GM23338 (cell line): ENCODE results near the gene RPN1. TPM values are rescaled to one million over a fixed set of nuclear protein-coding genes. Genes with fewer than 3 reads are reported as not detected.

Experiments
- ATAC-seq: fragments of 200-7000 bp; cut with Tn5 transposase; 3 replicates; pipeline ENCODE4 v1.9.1; 2020
- DNase-seq: peaks from one replicate; pipeline ENCODE4 v3.0.0-alpha.2; 2015; ENCODE audit warnings: low spot score
- H2AFZ ChIP-seq: fragments of 200-600 bp; sonication (generic); 2 replicates; pipeline ENCODE4 v1.8.0; 2016; ENCODE audit warnings: antibody characterized with exemption, mild to moderate bottlenecking, moderate library complexity
- H3F3A ChIP-seq: fragments of 200-600 bp; sonication (generic); replicated peaks from 2 replicates; pipeline ENCODE4 v1.8.0; 2017; ENCODE audit warnings: antibody characterized with exemption, mixed run types, low read depth
- H3K27ac ChIP-seq: fragments of 200-600 bp; sonication (generic); 2 replicates; pipeline ENCODE4 v1.6.1; 2016; ENCODE audit warnings: low read depth
- H3K27me3 ChIP-seq: fragments of 200-600 bp; sonication (generic); 2 replicates; pipeline ENCODE4 v1.8.0; 2016; ENCODE audit warnings: mild to moderate bottlenecking, mixed run types, moderate library complexity; ENCODE audit not compliant: insufficient read depth
- H3K36me3 ChIP-seq: fragments of 200-600 bp; sonication (generic); 2 replicates; pipeline ENCODE4 v1.8.0; 2016; ENCODE audit warnings: mild to moderate bottlenecking; ENCODE audit not compliant: insufficient read depth
- H3K4me1 ChIP-seq: fragments of 200-600 bp; sonication (generic); 2 replicates; pipeline ENCODE4 v1.8.0; 2016; ENCODE audit warnings: mild to moderate bottlenecking, moderate library complexity; ENCODE audit not compliant: insufficient read depth
- H3K4me2 ChIP-seq: fragments of 200-600 bp; sonication (generic); 2 replicates; pipeline ENCODE4 v1.7.1; 2017; ENCODE audit warnings: mixed run types
- H3K4me3 ChIP-seq: fragments of 200-600 bp; sonication (generic); 2 replicates; pipeline ENCODE4 v1.6.1; 2016; ENCODE audit warnings: mixed run types
- H3K79me2 ChIP-seq: fragments of 200-600 bp; sonication (generic); replicated peaks from 2 replicates; pipeline ENCODE4 v1.8.0; 2017; ENCODE audit warnings: mild to moderate bottlenecking; ENCODE audit not compliant: insufficient read depth
- H3K9me2 ChIP-seq: fragments of 200-600 bp; sonication (generic); 2 replicates; pipeline ENCODE4 v1.8.0; 2017; ENCODE audit not compliant: insufficient read depth
- H4K20me1 ChIP-seq: fragments of 200-600 bp; sonication (generic); replicated peaks from 2 replicates; pipeline ENCODE4 v1.8.0; 2017; ENCODE audit warnings: mild to moderate bottlenecking; ENCODE audit not compliant: insufficient read depth
- H3K27ac Mint-ChIP-seq: 2 replicates; pipeline ENCODE4 v1.8.0; 2020; ENCODE audit warnings: inconsistent platforms, mild to moderate bottlenecking, moderate library complexity, mixed read lengths
- H3K27me3 Mint-ChIP-seq: 3 replicates; pipeline ENCODE4 v1.8.0; 2022; ENCODE audit warnings: low read depth, mild to moderate bottlenecking, moderate library complexity, mixed read lengths, inconsistent platforms; ENCODE audit not compliant: insufficient read depth, poor library complexity
- H3K36me3 Mint-ChIP-seq: 3 replicates; pipeline ENCODE4 v1.8.0; 2021; ENCODE audit warnings: low read depth, mild to moderate bottlenecking, inconsistent platforms, moderate library complexity, mixed read lengths
- H3K4me1 Mint-ChIP-seq: 3 replicates; pipeline ENCODE4 v1.8.0; 2020; ENCODE audit warnings: mild to moderate bottlenecking, inconsistent platforms, mixed read lengths
- H3K4me3 Mint-ChIP-seq: 3 replicates; pipeline ENCODE4 v1.8.0; 2021; ENCODE audit warnings: moderate library complexity, mild to moderate bottlenecking, inconsistent platforms, mixed read lengths
- H3K9me3 Mint-ChIP-seq: 3 replicates; pipeline ENCODE4 v1.8.0; 2020; ENCODE audit warnings: moderate library complexity, mild to moderate bottlenecking, inconsistent platforms, mixed read lengths
- CREB1 ChIP-seq: fragments of 250-450 bp; sonication (Bioruptor Pico); IDR thresholded peaks from 2 replicates; pipeline ENCODE4 v1.5.0; 2020; ENCODE audit warnings: low read depth, mild to moderate bottlenecking, moderate library complexity
- ETS1 ChIP-seq: IDR thresholded peaks from 2 replicates; pipeline ENCODE4 v1.6.1; 2016; ENCODE audit warnings: antibody characterized with exemption
- EZH2 ChIP-seq: fragments of 200-600 bp; sonication (generic); IDR thresholded peaks from one replicate; pipeline ENCODE4 v1.8.0; 2017; ENCODE audit warnings: antibody characterized with exemption, mild to moderate bottlenecking, low read depth; ENCODE audit not compliant: unreplicated experiment
- EZH2phosphoT487 ChIP-seq: fragments of 200-600 bp; sonication (generic); IDR thresholded peaks from one replicate; pipeline ENCODE4 v1.8.1; 2018; ENCODE audit warnings: antibody characterized with exemption; ENCODE audit not compliant: unreplicated experiment
- JUNB ChIP-seq: IDR thresholded peaks from one replicate; pipeline ENCODE4 v1.6.1; 2016; ENCODE audit warnings: antibody characterized with exemption; ENCODE audit not compliant: unreplicated experiment
- NANOG ChIP-seq: IDR thresholded peaks from 2 replicates; pipeline ENCODE4 v1.6.1; 2016; ENCODE audit warnings: antibody characterized with exemption, borderline replicate concordance
- POLR2AphosphoS5 ChIP-seq: IDR thresholded peaks from 2 replicates; pipeline ENCODE4 v1.6.1; 2016; ENCODE audit warnings: antibody characterized with exemption, low read depth
- STAT1 ChIP-seq: IDR thresholded peaks from one replicate; pipeline ENCODE4 v1.6.1; 2016; ENCODE audit warnings: antibody characterized with exemption; ENCODE audit not compliant: unreplicated experiment
- ZNF114 ChIP-seq: fragments of 250-450 bp; sonication (Bioruptor Pico); IDR thresholded peaks from 2 replicates; pipeline ENCODE4 v1.5.0; 2020; ENCODE audit warnings: mild to moderate bottlenecking, moderate library complexity
- ZNF331 ChIP-seq: fragments of 250-450 bp; sonication (Bioruptor Pico); IDR thresholded peaks from 2 replicates; pipeline ENCODE4 v1.5.0; 2020; ENCODE audit warnings: low read depth, mild to moderate bottlenecking, moderate library complexity
- polyA plus RNA-seq: library from polyadenylated mRNA; unstranded; fragments of >200 nt; fragmentation: Nextera tagmentation; extraction: Ambion mirVana; gene quantifications from 2 replicates; pipeline ENCODE4 v1.2.1, GENCODE V29; 2016
- total RNA-seq: library from RNA; depleted of rRNA; stranded (reverse); fragments of >200 nt; shearing (Covaris generic); gene quantifications from 2 replicates; pipeline ENCODE4 v1.2.3, GENCODE V29; 2014
- TF ChIP-seq, protein P1 (sequence below): fragments of 250-450 bp; sonication (Bioruptor Pico); IDR thresholded peaks from 2 replicates; pipeline ENCODE4 v1.5.0; 2020; ENCODE audit warnings: mild to moderate bottlenecking, moderate library complexity
- TF ChIP-seq, protein P2 (sequence below): IDR thresholded peaks from one replicate; pipeline ENCODE4 v1.6.1; 2018; ENCODE audit warnings: antibody characterized with exemption; ENCODE audit not compliant: unreplicated experiment
- TF ChIP-seq, protein P3 (sequence below), 2 experiments: fragments of 200-600 bp in 1 of 2; sonication (generic) in 1 of 2; conservative IDR thresholded peaks; 2 replicates each; pipeline versions ENCODE4 v1.5.1 to v1.6.1; 2016 to 2017; ENCODE audit warnings: antibody characterized with exemption in 2 of 2, low read depth in 2 of 2, mild to moderate bottlenecking in 2 of 2, moderate library complexity in 1 of 2

Gene RPN1
- total and polyA plus RNA-seq, 2 experiments from 2014 or later: 111 to 231 TPM

- DNase-seq (no peak), ATAC-seq (no peak)
- H3K27me3 ChIP-seq: peaks cover 36% of the 10 kb centered on the region
- H3K4me3 ChIP-seq: no peak overlapping the region
- no peak overlapping the region for H3K4me2 ChIP-seq
- no peaks in the 10 kb centered on the region for H3K79me2 ChIP-seq
- no peaks in the 10 kb centered on the region for H3F3A ChIP-seq
- no peak overlapping the region for H3K4me3 Mint-ChIP-seq
- peaks cover 3% of the 10 kb centered on the region; the same call in 1 of the 2 replicates for H3K4me1 ChIP-seq
- H3K9me2 ChIP-seq: no peaks in the 10 kb centered on the region
- no peak overlapping the region for H3K27ac Mint-ChIP-seq
- peaks cover 4% of the 10 kb centered on the region; the same call in 2 of the 3 replicates for H3K4me1 Mint-ChIP-seq
- H3K27me3 Mint-ChIP-seq: peaks cover 10% of the 10 kb centered on the region
- H3K36me3 ChIP-seq: no peaks in the 10 kb centered on the region
- H2AFZ ChIP-seq: no peak overlapping the region
- TF ChIP-seq, protein P1, sequence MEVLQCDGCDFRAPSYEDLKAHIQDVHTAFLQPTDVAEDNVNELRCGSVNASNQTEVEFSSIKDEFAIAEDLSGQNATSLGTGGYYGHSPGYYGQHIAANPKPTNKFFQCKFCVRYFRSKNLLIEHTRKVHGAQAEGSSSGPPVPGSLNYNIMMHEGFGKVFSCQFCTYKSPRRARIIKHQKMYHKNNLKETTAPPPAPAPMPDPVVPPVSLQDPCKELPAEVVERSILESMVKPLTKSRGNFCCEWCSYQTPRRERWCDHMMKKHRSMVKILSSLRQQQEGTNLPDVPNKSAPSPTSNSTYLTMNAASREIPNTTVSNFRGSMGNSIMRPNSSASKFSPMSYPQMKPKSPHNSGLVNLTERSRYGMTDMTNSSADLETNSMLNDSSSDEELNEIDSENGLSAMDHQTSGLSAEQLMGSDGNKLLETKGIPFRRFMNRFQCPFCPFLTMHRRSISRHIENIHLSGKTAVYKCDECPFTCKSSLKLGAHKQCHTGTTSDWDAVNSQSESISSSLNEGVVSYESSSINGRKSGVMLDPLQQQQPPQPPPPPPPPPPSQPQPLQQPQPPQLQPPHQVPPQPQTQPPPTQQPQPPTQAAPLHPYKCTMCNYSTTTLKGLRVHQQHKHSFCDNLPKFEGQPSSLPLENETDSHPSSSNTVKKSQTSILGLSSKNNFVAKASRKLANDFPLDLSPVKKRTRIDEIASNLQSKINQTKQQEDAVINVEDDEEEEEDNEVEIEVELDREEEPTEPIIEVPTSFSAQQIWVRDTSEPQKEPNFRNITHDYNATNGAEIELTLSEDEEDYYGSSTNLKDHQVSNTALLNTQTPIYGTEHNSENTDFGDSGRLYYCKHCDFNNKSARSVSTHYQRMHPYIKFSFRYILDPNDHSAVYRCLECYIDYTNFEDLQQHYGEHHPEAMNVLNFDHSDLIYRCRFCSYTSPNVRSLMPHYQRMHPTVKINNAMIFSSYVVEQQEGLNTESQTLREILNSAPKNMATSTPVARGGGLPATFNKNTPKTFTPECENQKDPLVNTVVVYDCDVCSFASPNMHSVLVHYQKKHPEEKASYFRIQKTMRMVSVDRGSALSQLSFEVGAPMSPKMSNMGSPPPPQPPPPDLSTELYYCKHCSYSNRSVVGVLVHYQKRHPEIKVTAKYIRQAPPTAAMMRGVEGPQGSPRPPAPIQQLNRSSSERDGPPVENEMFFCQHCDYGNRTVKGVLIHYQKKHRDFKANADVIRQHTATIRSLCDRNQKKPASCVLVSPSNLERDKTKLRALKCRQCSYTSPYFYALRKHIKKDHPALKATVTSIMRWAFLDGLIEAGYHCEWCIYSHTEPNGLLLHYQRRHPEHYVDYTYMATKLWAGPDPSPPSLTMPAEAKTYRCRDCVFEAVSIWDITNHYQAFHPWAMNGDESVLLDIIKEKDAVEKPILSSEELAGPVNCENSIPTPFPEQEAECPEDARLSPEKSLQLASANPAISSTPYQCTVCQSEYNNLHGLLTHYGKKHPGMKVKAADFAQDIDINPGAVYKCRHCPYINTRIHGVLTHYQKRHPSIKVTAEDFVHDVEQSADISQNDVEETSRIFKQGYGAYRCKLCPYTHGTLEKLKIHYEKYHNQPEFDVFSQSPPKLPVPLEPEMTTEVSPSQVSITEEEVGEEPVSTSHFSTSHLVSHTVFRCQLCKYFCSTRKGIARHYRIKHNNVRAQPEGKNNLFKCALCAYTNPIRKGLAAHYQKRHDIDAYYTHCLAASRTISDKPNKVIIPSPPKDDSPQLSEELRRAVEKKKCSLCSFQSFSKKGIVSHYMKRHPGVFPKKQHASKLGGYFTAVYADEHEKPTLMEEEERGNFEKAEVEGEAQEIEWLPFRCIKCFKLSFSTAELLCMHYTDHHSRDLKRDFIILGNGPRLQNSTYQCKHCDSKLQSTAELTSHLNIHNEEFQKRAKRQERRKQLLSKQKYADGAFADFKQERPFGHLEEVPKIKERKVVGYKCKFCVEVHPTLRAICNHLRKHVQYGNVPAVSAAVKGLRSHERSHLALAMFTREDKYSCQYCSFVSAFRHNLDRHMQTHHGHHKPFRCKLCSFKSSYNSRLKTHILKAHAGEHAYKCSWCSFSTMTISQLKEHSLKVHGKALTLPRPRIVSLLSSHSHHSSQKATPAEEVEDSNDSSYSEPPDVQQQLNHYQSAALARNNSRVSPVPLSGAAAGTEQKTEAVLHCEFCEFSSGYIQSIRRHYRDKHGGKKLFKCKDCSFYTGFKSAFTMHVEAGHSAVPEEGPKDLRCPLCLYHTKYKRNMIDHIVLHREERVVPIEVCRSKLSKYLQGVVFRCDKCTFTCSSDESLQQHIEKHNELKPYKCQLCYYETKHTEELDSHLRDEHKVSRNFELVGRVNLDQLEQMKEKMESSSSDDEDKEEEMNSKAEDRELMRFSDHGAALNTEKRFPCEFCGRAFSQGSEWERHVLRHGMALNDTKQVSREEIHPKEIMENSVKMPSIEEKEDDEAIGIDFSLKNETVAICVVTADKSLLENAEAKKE (CRISPR knock-in tag): no peak
- TF ChIP-seq, protein P2, sequence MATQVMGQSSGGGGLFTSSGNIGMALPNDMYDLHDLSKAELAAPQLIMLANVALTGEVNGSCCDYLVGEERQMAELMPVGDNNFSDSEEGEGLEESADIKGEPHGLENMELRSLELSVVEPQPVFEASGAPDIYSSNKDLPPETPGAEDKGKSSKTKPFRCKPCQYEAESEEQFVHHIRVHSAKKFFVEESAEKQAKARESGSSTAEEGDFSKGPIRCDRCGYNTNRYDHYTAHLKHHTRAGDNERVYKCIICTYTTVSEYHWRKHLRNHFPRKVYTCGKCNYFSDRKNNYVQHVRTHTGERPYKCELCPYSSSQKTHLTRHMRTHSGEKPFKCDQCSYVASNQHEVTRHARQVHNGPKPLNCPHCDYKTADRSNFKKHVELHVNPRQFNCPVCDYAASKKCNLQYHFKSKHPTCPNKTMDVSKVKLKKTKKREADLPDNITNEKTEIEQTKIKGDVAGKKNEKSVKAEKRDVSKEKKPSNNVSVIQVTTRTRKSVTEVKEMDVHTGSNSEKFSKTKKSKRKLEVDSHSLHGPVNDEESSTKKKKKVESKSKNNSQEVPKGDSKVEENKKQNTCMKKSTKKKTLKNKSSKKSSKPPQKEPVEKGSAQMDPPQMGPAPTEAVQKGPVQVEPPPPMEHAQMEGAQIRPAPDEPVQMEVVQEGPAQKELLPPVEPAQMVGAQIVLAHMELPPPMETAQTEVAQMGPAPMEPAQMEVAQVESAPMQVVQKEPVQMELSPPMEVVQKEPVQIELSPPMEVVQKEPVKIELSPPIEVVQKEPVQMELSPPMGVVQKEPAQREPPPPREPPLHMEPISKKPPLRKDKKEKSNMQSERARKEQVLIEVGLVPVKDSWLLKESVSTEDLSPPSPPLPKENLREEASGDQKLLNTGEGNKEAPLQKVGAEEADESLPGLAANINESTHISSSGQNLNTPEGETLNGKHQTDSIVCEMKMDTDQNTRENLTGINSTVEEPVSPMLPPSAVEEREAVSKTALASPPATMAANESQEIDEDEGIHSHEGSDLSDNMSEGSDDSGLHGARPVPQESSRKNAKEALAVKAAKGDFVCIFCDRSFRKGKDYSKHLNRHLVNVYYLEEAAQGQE: no peak
- no peak for TF ChIP-seq EZH2phosphoT487
- TF ChIP-seq ZNF331 (CRISPR knock-in tag): no peak
- TF ChIP-seq CREB1 (CRISPR knock-in tag): no peak
- no peak for TF ChIP-seq EZH2
- TF ChIP-seq POLR2AphosphoS5: no peak
- TF ChIP-seq ZNF114 (CRISPR knock-in tag): no peak
- TF ChIP-seq NANOG: no peak
- no peak for TF ChIP-seq STAT1
- TF ChIP-seq, protein P3, sequence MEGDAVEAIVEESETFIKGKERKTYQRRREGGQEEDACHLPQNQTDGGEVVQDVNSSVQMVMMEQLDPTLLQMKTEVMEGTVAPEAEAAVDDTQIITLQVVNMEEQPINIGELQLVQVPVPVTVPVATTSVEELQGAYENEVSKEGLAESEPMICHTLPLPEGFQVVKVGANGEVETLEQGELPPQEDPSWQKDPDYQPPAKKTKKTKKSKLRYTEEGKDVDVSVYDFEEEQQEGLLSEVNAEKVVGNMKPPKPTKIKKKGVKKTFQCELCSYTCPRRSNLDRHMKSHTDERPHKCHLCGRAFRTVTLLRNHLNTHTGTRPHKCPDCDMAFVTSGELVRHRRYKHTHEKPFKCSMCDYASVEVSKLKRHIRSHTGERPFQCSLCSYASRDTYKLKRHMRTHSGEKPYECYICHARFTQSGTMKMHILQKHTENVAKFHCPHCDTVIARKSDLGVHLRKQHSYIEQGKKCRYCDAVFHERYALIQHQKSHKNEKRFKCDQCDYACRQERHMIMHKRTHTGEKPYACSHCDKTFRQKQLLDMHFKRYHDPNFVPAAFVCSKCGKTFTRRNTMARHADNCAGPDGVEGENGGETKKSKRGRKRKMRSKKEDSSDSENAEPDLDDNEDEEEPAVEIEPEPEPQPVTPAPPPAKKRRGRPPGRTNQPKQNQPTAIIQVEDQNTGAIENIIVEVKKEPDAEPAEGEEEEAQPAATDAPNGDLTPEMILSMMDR (conservative IDR thresholded peaks at IDR 0.05; ENCODE audit: low read depth in 2 of 2): no peak
- no peak for TF ChIP-seq ETS1
- no peak for TF ChIP-seq JUNB
- no peaks in the 10 kb centered on the region for H4K20me1 ChIP-seq
- no peaks in the 10 kb centered on the region for H3K9me3 Mint-ChIP-seq
- no peak overlapping the region for H3K27ac ChIP-seq
- no peaks in the 10 kb centered on the region for H3K36me3 Mint-ChIP-seq
Measured at GRCh38 chr3:128679338-128679737, 28.7 kb upstream of the RPN1 start.
